Measurements from ENCODE around the gene PRICKLE4.

Gene PRICKLE4

GRCh38 chr6:41774841-41775240, 5.7 kb upstream of the PRICKLE4 start:
- no peak for DNase-seq

GRCh38 chr6:41775293-41775882, 5.2 kb upstream of the PRICKLE4 start:
- no peak for DNase-seq

GRCh38 chr6:41777551-41778285, 2.9 kb upstream of the PRICKLE4 start:
- no peak for DNase-seq

- no peak for DNase-seq
Observed at GRCh38 chr6:41778895-41779294, 1.7 kb upstream of the PRICKLE4 start.

GRCh38 chr6:41779336-41779735, 1.2 kb upstream of the PRICKLE4 start:
- DNase-seq, result no peak

- DNase-seq, result peak; percentile 99
Observed at GRCh38 chr6:41779788-41780550, 613 bp upstream of the PRICKLE4 start, which contains the start of gene FRS3. Gene FRS3 (minus strand): TSS chr6:41779900. CDS start chr6:41776987, 2,913 bp downstream.

- no peak for DNase-seq
Observed at GRCh38 chr6:41781366-41781730, 766 bp downstream of the PRICKLE4 start.

GRCh38 chr6:41783106-41783780, 2.7 kb downstream of the PRICKLE4 start:
- no peak for DNase-seq

- DNase-seq, result no peak
Observed at GRCh38 chr6:41784581-41785171, 4.1 kb downstream of the PRICKLE4 start.

- no peak for DNase-seq
Observed at GRCh38 chr6:41785254-41785653, 4.7 kb downstream of the PRICKLE4 start.

- DNase-seq, result no peak
Observed at GRCh38 chr6:41785689-41786450, 5.3 kb downstream of the PRICKLE4 start.

GRCh38 chr6:41786451-41787218, 6.1 kb downstream of the PRICKLE4 start:
- DNase-seq, result peak; percentile 94

GRCh38 chr6:41787219-41787917, 6.8 kb downstream of the PRICKLE4 start, which contains the start of gene TOMM6:
Gene TOMM6 (plus strand): TSS chr6:41787694. CDS start chr6:41787698, 4 bp downstream.
- peak; percentile 91 for DNase-seq

- no peak for DNase-seq
Observed at GRCh38 chr6:41789390-41789724, 8.8 kb downstream of the PRICKLE4 start.

- no peak for DNase-seq
Observed at GRCh38 chr6:41790045-41790444, 9.5 kb downstream of the PRICKLE4 start.

- DNase-seq, result no peak
Observed at GRCh38 chr6:41791305-41791704, 10.7 kb downstream of the PRICKLE4 start.

- DNase-seq, result no peak
Observed at GRCh38 chr6:41791984-41792383, 11.4 kb downstream of the PRICKLE4 start.

GRCh38 chr6:41796474-41796873, 15.9 kb downstream of the PRICKLE4 start:
- no peak for DNase-seq

GRCh38 chr6:41798901-41799558, 18.4 kb downstream of the PRICKLE4 start:
- DNase-seq, result no peak

- DNase-seq, result no peak
Observed at GRCh38 chr6:41799559-41799911, 19.0 kb downstream of the PRICKLE4 start.

Measured in 8988T (cell line).